Glutamatergic neuron (in vitro differentiated cells): ENCODE data around the gene RESF1. TPM values are rescaled to one million over a fixed set of nuclear protein-coding genes. Genes with fewer than 3 reads are reported as not detected.

Experiments
- total RNA-seq: library from RNA; stranded (reverse); fragmentation: NEBNext Ultra II Directional; extraction: Animal tissue kit (Norgen Biotek cat#: 25700); gene quantifications from one replicate; pipeline ENCODE4 v1.2.1, GENCODE V29; 2021; ENCODE audit not compliant: unreplicated experiment

Gene RESF1
- total RNA-seq, 1 donor from 2014 or later: 38.3 TPM

Other genes starting within 250 kb of the RESF1 start
- 12.6 TPM for gene AMN1, start 230.4 kb upstream of the RESF1 start, total RNA-seq
- gene BICD1, start 147.4 kb downstream of the RESF1 start, total RNA-seq: 561 TPM